RWPE2 (cell line): ENCODE measurements around the gene DAP.
"Not testable (repeated sequence)": the region's sequence is repeated elsewhere in the genome, so short reads cannot be mapped to it uniquely, and the experiment has no call there.

Experiments
- ATAC-seq: fragments of 200-7000 bp; cut with Tn5 transposase; 3 replicates; pipeline ENCODE4 v1.9.1; 2021; ENCODE audit warnings: low read depth
- DNase-seq: peaks from one replicate; pipeline ENCODE4 v3.0.0-alpha.2; 2020; ENCODE audit warnings: low spot score
- H3K27ac ChIP-seq: fragments of 450-650 bp; 2 replicates; pipeline ENCODE4 v1.5.1; 2017; ENCODE audit warnings: mild to moderate bottlenecking; ENCODE audit not compliant: poor library complexity, severe bottlenecking
- H3K27me3 ChIP-seq: fragments of 250-450 bp; sonication (Bioruptor Pico); 2 replicates; pipeline ENCODE4 v1.5.1; 2021; ENCODE audit warnings: mild to moderate bottlenecking, moderate library complexity; ENCODE audit not compliant: insufficient read depth, poor library complexity, severe bottlenecking
- H3K36me3 ChIP-seq: fragments of 250-450 bp; sonication (Bioruptor Pico); 2 replicates; pipeline ENCODE4 v1.5.1; 2020; ENCODE audit warnings: low read depth, mild to moderate bottlenecking, moderate library complexity
- H3K4me1 ChIP-seq: fragments of 250-450 bp; sonication (Bioruptor Pico); 2 replicates; pipeline ENCODE4 v1.5.1; 2021; ENCODE audit warnings: mild to moderate bottlenecking, moderate library complexity; ENCODE audit not compliant: insufficient read depth, poor library complexity, severe bottlenecking
- H3K4me3 ChIP-seq: fragments of 250-450 bp; sonication (Bioruptor Pico); 2 replicates; pipeline ENCODE4 v1.5.1; 2021; ENCODE audit warnings: mild to moderate bottlenecking, moderate library complexity; ENCODE audit not compliant: severe bottlenecking
- H3K9me3 ChIP-seq: fragments of 250-450 bp; sonication (Bioruptor Pico); 2 replicates; pipeline ENCODE4 v1.5.1; 2021; ENCODE audit warnings: mild to moderate bottlenecking, moderate library complexity; ENCODE audit not compliant: severe bottlenecking
- TF ChIP-seq, protein P1 (sequence below): fragments of 450-650 bp; IDR thresholded peaks from one replicate; pipeline ENCODE4 v1.5.1; 2017; ENCODE audit warnings: mild to moderate bottlenecking, moderate library complexity; ENCODE audit not compliant: poor library complexity, severe bottlenecking

DAP gene

DNA sequence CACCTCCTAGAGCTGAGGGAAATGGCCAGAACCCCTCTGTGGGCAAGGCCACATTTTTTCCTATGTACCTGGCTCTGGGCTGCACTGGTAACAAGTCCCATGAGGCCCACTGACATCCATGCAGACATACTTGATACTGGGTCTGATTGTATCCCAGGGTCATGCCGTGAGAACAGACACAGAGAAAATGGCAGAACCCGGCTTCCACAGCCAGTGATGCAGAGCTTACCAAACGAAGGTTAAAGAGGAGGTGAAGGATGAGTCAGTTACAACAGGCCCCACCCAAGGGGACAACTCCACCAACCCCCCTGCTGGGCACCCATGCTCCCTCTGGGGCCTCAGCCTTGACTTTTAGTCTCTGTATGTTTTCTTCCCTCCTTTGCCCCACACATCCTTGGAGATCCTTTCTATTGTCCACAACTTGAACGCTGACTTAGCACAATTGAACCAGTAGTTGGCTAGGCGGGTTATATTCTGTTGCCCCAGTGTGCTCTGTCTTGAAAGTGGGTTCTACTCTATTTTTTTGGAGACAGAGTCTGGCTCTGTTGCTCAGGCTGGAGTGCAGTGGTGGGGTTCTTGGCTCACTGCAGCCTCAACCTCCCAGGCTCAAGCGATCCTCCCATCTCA is 93.5 kb downstream of the DAP start:
- no peak overlapping the region for H3K27ac ChIP-seq

DNA sequence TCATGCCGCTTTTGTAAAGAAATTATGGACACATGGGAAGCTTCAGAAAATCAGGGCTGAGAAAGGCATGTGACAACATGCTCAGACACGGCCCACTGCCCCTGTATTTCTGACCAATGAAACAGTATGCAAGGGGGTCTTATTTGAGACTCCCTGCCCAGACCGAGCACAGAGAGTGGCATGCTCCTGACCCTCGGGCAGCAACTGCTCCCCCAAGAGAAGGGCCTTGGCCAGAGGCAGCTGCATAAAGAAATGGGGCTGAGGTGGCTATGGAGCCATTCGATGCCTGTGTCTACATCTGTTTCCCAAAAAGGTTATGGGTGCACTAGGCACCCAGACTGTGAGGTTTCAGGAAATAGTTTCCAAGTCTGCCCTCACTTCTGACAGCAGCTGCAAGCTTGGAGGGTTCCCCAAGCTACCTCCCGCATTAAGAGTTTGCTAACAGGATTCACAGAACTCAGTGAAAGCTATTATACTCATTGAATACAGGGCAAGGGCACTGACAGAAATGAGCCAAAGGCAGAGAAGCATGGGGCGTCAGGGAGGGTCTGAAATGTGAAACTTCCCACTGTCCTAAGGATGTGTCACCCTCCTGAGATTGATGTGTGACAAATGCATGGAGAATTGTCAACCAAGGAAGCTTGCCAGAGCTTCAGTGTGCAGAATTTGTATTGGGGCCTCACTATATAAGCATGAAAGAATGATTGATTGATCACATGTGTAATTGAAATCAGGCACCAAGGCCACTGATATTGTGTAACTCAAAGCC is 94.3 kb downstream of the DAP start:
- H3K27me3 ChIP-seq: no peaks in the 10 kb centered on the region
- H3K27ac ChIP-seq: no peak overlapping the region
- peaks cover 5% of the 10 kb centered on the region for H3K4me1 ChIP-seq
- TF ChIP-seq, protein P1, sequence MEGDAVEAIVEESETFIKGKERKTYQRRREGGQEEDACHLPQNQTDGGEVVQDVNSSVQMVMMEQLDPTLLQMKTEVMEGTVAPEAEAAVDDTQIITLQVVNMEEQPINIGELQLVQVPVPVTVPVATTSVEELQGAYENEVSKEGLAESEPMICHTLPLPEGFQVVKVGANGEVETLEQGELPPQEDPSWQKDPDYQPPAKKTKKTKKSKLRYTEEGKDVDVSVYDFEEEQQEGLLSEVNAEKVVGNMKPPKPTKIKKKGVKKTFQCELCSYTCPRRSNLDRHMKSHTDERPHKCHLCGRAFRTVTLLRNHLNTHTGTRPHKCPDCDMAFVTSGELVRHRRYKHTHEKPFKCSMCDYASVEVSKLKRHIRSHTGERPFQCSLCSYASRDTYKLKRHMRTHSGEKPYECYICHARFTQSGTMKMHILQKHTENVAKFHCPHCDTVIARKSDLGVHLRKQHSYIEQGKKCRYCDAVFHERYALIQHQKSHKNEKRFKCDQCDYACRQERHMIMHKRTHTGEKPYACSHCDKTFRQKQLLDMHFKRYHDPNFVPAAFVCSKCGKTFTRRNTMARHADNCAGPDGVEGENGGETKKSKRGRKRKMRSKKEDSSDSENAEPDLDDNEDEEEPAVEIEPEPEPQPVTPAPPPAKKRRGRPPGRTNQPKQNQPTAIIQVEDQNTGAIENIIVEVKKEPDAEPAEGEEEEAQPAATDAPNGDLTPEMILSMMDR: no peak
- no peaks in the 10 kb centered on the region for H3K9me3 ChIP-seq
- ATAC-seq (no peak), DNase-seq (no peak)
- no peaks in the 10 kb centered on the region for H3K36me3 ChIP-seq
- no peak overlapping the region for H3K4me3 ChIP-seq

More for the DNA sequence above, 93.5 kb downstream of the DAP start:
- Histone ChIP-seq H3K4me3 (no peak overlapping the region), H3K36me3 (no peaks in the 10 kb centered on the region), H3K27me3 (no peaks in the 10 kb centered on the region), H3K4me1 (peaks cover 5% of the 10 kb centered on the region), H3K9me3 (no peaks in the 10 kb centered on the region)
- TF ChIP-seq, protein P1: no peak
- no peak for DNase-seq
- no peak for ATAC-seq

DNA sequence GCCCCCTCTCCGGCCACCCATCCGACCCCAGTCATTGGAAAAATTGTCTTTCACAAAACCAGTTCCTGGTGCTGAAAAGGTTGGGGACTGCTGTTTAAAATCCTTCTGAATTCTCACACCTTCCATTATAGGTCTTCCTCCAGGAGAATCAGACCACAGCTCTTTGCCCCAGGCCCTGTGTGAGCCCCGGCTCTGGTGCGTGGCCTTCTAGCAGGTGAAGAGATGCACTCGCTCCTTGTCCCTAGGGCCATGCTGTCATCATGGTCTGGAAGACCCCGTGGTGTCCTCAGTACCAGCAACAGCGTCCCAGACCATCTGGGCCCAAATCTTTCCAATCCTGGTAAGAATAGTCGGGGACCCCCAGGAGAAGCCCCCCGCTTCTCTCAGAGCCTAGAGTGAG is 95.2 kb downstream of the DAP start:
- TF ChIP-seq, protein P1: no peak
- Histone ChIP-seq H3K27me3 (no peaks in the 10 kb centered on the region), H3K9me3 (no peaks in the 10 kb centered on the region), H3K27ac (no peak overlapping the region), H3K36me3 (no peaks in the 10 kb centered on the region), H3K4me1 (peaks cover 5% of the 10 kb centered on the region), H3K4me3 (no peak overlapping the region)
- no peak for DNase-seq
- no peak for ATAC-seq

DNA sequence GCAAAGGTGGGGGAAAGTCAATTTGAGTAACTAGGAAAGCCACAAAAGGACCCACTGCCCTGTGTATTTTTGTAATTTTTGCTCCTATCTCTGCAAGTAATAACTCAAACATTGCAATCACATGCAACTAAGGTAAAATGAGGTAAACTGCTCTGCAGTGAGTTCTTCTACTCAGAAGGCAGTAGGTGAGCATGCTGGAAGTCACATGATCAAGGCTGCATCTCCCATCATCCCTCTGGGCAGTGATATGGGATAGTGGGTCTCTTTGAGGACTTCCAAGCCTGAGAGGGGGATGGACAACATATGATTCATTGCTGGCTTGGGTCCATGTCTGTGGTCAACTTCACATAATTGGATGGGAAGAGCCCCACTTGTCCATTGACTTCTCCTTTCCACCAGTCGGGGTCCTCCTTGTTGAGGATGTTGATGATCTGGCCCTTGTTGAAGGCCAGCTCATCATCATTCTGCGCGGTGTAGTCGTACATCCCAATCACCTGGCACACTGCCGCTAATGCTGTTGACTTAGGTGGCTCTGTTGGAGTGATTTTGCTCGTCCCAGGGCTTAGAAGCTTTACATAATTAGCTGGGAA is 96.8 kb downstream of the DAP start:
- H3K9me3 ChIP-seq, ATAC-seq, DNase-seq, H3K4me3 ChIP-seq, H3K4me1 ChIP-seq, H3K36me3 ChIP-seq, H3K27me3 ChIP-seq, H3K27ac ChIP-seq: not testable (repeated sequence)

DNA sequence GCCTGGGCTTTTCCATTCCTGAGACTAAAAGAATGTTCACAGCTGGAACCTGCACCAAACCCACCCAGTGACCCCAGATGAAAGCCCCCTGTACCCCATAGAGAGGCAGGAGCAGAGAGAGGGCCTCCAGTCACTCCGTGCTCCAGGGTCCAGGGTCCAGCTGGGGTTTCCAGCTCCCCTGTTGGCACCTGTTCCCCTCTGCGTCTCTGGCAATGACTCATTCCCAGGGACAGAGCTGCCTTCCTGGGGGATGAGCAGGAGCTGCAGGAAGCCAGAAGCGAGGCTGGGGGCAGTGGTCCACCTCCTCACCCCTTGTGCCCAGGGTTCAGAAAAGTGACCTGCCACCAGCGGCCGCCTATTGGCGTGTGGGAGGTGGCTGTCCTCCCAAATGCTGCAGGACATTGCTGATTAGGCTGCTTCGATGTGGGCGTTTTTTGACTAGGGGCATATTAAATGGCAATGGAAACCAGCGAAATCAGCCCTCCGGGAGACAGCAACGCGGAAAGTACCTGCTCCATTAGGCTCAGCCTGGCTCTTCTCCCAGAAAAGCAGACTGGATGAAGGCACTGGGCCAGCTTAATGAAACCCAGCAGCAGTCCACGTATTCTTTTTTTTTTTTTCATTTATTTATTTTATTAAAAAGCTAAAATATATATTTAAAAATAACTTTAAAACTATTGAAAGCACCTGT is 97.4 kb downstream of the DAP start:
- Histone ChIP-seq H3K36me3 (no peaks in the 10 kb centered on the region), H3K4me1 (peaks cover 5% of the 10 kb centered on the region), H3K27me3 (no peaks in the 10 kb centered on the region), H3K9me3 (no peaks in the 10 kb centered on the region), H3K27ac (no peak overlapping the region), H3K4me3 (no peak overlapping the region)
- DNase-seq: no peak
- TF ChIP-seq, protein P1: no peak
- ATAC-seq: peak; percentile 42; the same call in 2 of the 3 replicates
